ENCODE data around the gene KIAA1755. TPM values are rescaled to one million over a fixed set of nuclear protein-coding genes. Genes with fewer than 3 reads are reported as not detected.

KIAA1755 gene
- total and polyA plus RNA-seq, 2 of the 4 experiments (the other 2 are of a cell fraction), result 2.5 to 5.1 TPM

GRCh38 chr20:38224531-38224930 lies 36.0 kb downstream of the KIAA1755 start:
- Histone ChIP-seq H3K14ac (replicated peaks; ENCODE audit: low read depth, low read length) (no peak overlapping the region), H2BK120ac (ENCODE audit: low read depth, low read length) (no peak overlapping the region), H4K8ac (ENCODE audit: low read depth in 2 of 2, low read length in 2 of 2) (no peak overlapping the region), H3K4me1 (ENCODE audit: control insufficient read depth, insufficient read depth, low read length) (peaks cover 7% of the 10 kb centered on the region; the same call in 1 of the 2 replicates), H2BK5ac (ENCODE audit: low read depth, low read length, poor library complexity, severe bottlenecking) (no peak overlapping the region), H3K4me3 (ENCODE audit: insufficient read depth, low read depth, low read length) (no peak overlapping the region), H3K18ac (ENCODE audit: low read depth, low read length) (no peak overlapping the region), H3K36me3 (ENCODE audit: control insufficient read depth, insufficient read depth, low read length) (no peaks in the 10 kb centered on the region), H4K5ac (ENCODE audit: low read depth, low read length) (no peak overlapping the region), H3K23ac (ENCODE audit: low read depth, low read length) (no peak overlapping the region), H3K4ac (ENCODE audit: low read depth, low read length) (no peak overlapping the region), H2AFZ (replicated peaks; ENCODE audit: low read length, poor library complexity) (no peak overlapping the region), H3K27me3 (ENCODE audit: control insufficient read depth, insufficient read depth, low read length) (no peaks in the 10 kb centered on the region), H2BK20ac (ENCODE audit: low read depth, low read length) (no peak overlapping the region), H3K9me1 (ENCODE audit: insufficient read depth, low read length) (no peaks in the 10 kb centered on the region), H2AK9ac (replicated peaks; ENCODE audit: low read depth, low read length, poor library complexity) (no peak overlapping the region), H2AK5ac (ENCODE audit: low read depth, low read length) (no peak overlapping the region), H3K9me3 (ENCODE audit: control insufficient read depth, insufficient read depth, low read length) (no peaks in the 10 kb centered on the region), H3K79me1 (ENCODE audit: low read depth in 1 of 2, low read length in 2 of 2) (peaks cover 0 to 9% of the 10 kb centered on the region in 2 experiments; a peak in 1 of 4 replicates), H2BK15ac (ENCODE audit: low read depth, low read length) (no peak overlapping the region), H3K27ac (ENCODE audit: insufficient read depth, low read length) (no peak overlapping the region), H3K9ac (ENCODE audit: low read depth, low read length) (no peak overlapping the region), H3K56ac (ENCODE audit: extremely low read depth, insufficient read depth, low read length) (no peak overlapping the region), H4K20me1 (ENCODE audit: insufficient read depth, low read length) (no peaks in the 10 kb centered on the region), H4K91ac (ENCODE audit: insufficient read depth, low read depth, low read length) (no peak overlapping the region; the same call in 1 of the 2 replicates), H3K4me2 (ENCODE audit: low read depth, low read length) (no peak overlapping the region)
- BruUV-seq (replicated peaks), result no TSS peak
- no peak for ATAC-seq (ENCODE audit: low read depth)
- in situ Hi-C loops (cut with MboI; ENCODE audit: low sequenced_read_pairs) (loop anchor here (5.0 to 10.0 kb wide), 2 partner anchors 167 to 660 kb away; no protein-coding TSS in a partner anchor), intact Hi-C loops (cut with micrococcal nuclease) (no loop called here), dilution Hi-C loops (cut with HindIII; ENCODE audit: low sequenced_read_pairs, unreplicated experiment) (no loop called here)
- TF ChIP-seq CTCF (conservative IDR thresholded peaks at IDR 0.05; ENCODE audit: low read depth, low read length) (no peak), CEBPB (IDR thresholded peaks at IDR 0.05; ENCODE audit: low read depth, low read length) (no peak), MAFK (IDR thresholded peaks at IDR 0.05; ENCODE audit: low read depth, low read length) (no peak), SMC3 (IDR thresholded peaks at IDR 0.05; ENCODE audit: low read depth, low read length) (no peak), BHLHE40 (IDR thresholded peaks at IDR 0.05; ENCODE audit: low read depth, low read length) (no peak)
- TF ChIP-seq, protein P1, sequence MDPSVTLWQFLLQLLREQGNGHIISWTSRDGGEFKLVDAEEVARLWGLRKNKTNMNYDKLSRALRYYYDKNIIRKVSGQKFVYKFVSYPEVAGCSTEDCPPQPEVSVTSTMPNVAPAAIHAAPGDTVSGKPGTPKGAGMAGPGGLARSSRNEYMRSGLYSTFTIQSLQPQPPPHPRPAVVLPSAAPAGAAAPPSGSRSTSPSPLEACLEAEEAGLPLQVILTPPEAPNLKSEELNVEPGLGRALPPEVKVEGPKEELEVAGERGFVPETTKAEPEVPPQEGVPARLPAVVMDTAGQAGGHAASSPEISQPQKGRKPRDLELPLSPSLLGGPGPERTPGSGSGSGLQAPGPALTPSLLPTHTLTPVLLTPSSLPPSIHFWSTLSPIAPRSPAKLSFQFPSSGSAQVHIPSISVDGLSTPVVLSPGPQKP (IDR thresholded peaks at IDR 0.05; ENCODE audit: borderline replicate concordance, low read depth, low read length), result no peak
- TF ChIP-seq, protein P2, sequence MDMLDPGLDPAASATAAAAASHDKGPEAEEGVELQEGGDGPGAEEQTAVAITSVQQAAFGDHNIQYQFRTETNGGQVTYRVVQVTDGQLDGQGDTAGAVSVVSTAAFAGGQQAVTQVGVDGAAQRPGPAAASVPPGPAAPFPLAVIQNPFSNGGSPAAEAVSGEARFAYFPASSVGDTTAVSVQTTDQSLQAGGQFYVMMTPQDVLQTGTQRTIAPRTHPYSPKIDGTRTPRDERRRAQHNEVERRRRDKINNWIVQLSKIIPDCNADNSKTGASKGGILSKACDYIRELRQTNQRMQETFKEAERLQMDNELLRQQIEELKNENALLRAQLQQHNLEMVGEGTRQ (IDR thresholded peaks at IDR 0.05; ENCODE audit: low read depth, low read length), result no peak
- 97% methylated on average over 6 of the region's 10 CpGs; no CpG with 5 or more reads in 1 of the 2 experiments for whole genome bisulfite sequencing, 2 experiments (ENCODE audit: extremely low coverage in 2 of 2, insufficient read length in 1 of 2)
- DNase-seq, result no peak
- POLR2A ChIA-PET (ENCODE audit: unreplicated experiment), result no interaction called here
- CTCF ChIA-PET, result interaction anchor here (1.2 kb wide), 1 partner anchor 167 kb away, joined by 4 read pairs; no protein-coding TSS in a partner anchor

Data from IMR-90 (cell line).